ENCODE results near the gene HMGN1.
"Not testable (repeated sequence)": the region's sequence is repeated elsewhere in the genome, so short reads cannot be mapped to it uniquely, and the experiment has no call there.

- TF ChIP-seq CTCF, POLR2A (IDR thresholded peaks at IDR 0.05): not testable (repeated sequence)
Measured at GRCh38 chr21:39382096-39382495, 33.2 kb upstream of the HMGN1 start.

Data from adrenal gland (tissue), 5 donors.